Testis (tissue), 2 donors: Measurements from ENCODE around the gene ARL14.

Experiments used
- CTCF ChIP-seq, 3 experiments: fragments of 450-650 bp in 2 of 3; fragments of 200-600 bp in 1 of 3; sonication (generic) in 1 of 3; IDR thresholded peaks; one replicate each; pipeline ENCODE4 v1.5.1; 2016 to 2019; ENCODE audit warnings: antibody characterized with exemption in 3 of 3, mild to moderate bottlenecking in 2 of 3, moderate library complexity in 1 of 3
- POLR2A ChIP-seq: fragments of 450-650 bp; IDR thresholded peaks from one replicate; pipeline ENCODE4 v1.6.1; 2017; ENCODE audit warnings: antibody characterized with exemption, mild to moderate bottlenecking, moderate library complexity

- TF ChIP-seq POLR2A (no peak), CTCF (IDR thresholded peaks at IDR 0.05) (no peak)
These were observed 1.3 kb upstream of the ARL14 start for GRCh38 chr3:160675566-160676124.
